ENCODE data around the gene MT1B.

MT1B gene

DNA sequence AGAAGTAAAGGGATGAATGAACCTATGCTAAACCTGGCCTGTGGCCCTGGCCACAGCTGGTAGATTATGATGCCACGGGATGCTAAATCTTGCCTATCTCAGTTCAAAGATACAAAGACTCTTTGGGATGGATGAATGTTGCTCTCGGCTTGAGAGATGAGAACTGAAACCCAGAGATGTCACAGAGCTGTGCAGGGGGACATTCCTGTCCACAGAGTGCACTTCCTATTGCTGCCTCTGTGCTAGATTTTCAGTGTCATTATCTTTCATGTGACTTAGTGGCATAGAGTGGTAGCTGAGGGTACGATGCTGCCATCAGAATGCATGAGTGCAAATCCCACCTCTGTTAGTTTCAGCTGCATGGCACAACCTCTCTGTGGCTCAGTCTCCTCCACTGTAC, 21.6 kb upstream of the MT1B start:
- no peaks in the 10 kb centered on the region for H3K4me1 ChIP-seq (ENCODE audit: insufficient read depth, low read length)
- no peak overlapping the region for H3K27ac ChIP-seq (ENCODE audit: low read length)
- H3K4me2 ChIP-seq (ENCODE audit: insufficient read depth, low read length): no peak overlapping the region
- no peak overlapping the region for H3K4me3 ChIP-seq (ENCODE audit: low read depth in 1 of 2, low read length in 2 of 2)
- H3K36me3 ChIP-seq (ENCODE audit: insufficient read depth, low read length): no peaks in the 10 kb centered on the region
- no peaks in the 10 kb centered on the region for H3K9me3 ChIP-seq (ENCODE audit: insufficient read depth, low read length, severe bottlenecking)
- H4K20me1 ChIP-seq (ENCODE audit: insufficient read depth, low read length): no peaks in the 10 kb centered on the region
- no peak for DNase-seq
- H3K9ac ChIP-seq (ENCODE audit: low read depth, low read length): no peak overlapping the region
- peak; percentile 35; the same call in 2 of the 3 replicates for ATAC-seq (ENCODE audit: insufficient read depth, low read depth)
- H3K79me2 ChIP-seq (ENCODE audit: insufficient read depth, low read length): no peaks in the 10 kb centered on the region
- TF ChIP-seq EZH2 (IDR thresholded peaks at IDR 0.05; ENCODE audit: borderline replicate concordance, low read depth, low read length, severe bottlenecking): no peak
- no peak for TF ChIP-seq CTCF (IDR thresholded peaks at IDR 0.05; ENCODE audit: borderline replicate concordance, extremely low read depth, low read length, poor library complexity, severe bottlenecking)
- no peak overlapping the region for H2AFZ ChIP-seq (ENCODE audit: low read depth, low read length)
- H3K27me3 ChIP-seq (ENCODE audit: insufficient read depth, low read length, poor library complexity): peaks cover 26% of the 10 kb centered on the region

GRCh38 chr16:56631197-56631596, 20.5 kb upstream of the MT1B start:
- Histone ChIP-seq H3K9me3 (ENCODE audit: insufficient read depth, low read length, severe bottlenecking) (no peaks in the 10 kb centered on the region), H3K27ac (ENCODE audit: low read length) (no peak overlapping the region), H2AFZ (ENCODE audit: low read depth, low read length) (no peak overlapping the region), H3K9ac (ENCODE audit: low read depth, low read length) (no peak overlapping the region), H3K4me1 (ENCODE audit: insufficient read depth, low read length) (no peaks in the 10 kb centered on the region), H3K4me3 (ENCODE audit: low read depth in 1 of 2, low read length in 2 of 2) (no peak overlapping the region), H4K20me1 (ENCODE audit: insufficient read depth, low read length) (no peaks in the 10 kb centered on the region), H3K79me2 (ENCODE audit: insufficient read depth, low read length) (no peaks in the 10 kb centered on the region), H3K36me3 (ENCODE audit: insufficient read depth, low read length) (no peaks in the 10 kb centered on the region), H3K27me3 (ENCODE audit: insufficient read depth, low read length, poor library complexity) (peaks cover 25% of the 10 kb centered on the region), H3K4me2 (ENCODE audit: insufficient read depth, low read length) (no peak overlapping the region)
- no peak for TF ChIP-seq CTCF (IDR thresholded peaks at IDR 0.05; ENCODE audit: borderline replicate concordance, extremely low read depth, low read length, poor library complexity, severe bottlenecking)
- no peak for TF ChIP-seq EZH2 (IDR thresholded peaks at IDR 0.05; ENCODE audit: borderline replicate concordance, low read depth, low read length, severe bottlenecking)
- no peak for ATAC-seq (ENCODE audit: insufficient read depth, low read depth)
- no peak for DNase-seq

DNA sequence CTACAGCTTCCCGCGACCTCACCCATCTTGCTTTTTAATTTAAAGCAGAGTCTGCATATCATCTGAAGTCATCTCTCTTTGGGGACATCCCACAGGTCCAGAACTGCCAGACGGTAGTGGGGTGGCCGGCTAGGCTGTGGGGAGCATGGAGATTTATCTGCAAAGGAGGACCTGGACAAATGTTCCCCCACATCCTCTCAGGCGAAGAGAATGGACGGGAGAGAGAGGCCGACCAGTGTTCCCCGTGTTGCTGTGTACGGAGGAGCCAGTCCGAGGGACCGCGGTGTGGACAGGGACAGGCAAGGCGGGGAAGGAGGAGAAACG, 19.9 kb upstream of the MT1B start:
- no peaks in the 10 kb centered on the region for H4K20me1 ChIP-seq (ENCODE audit: insufficient read depth, low read length)
- no peak overlapping the region for H3K27ac ChIP-seq (ENCODE audit: low read length)
- H3K27me3 ChIP-seq (ENCODE audit: insufficient read depth, low read length, poor library complexity): peaks cover 26% of the 10 kb centered on the region
- TF ChIP-seq CTCF (IDR thresholded peaks at IDR 0.05; ENCODE audit: borderline replicate concordance, extremely low read depth, low read length, poor library complexity, severe bottlenecking) (no peak), EZH2 (IDR thresholded peaks at IDR 0.05; ENCODE audit: borderline replicate concordance, low read depth, low read length, severe bottlenecking) (no peak)
- H3K4me3 ChIP-seq (ENCODE audit: low read depth in 1 of 2, low read length in 2 of 2): no peak overlapping the region
- no peaks in the 10 kb centered on the region for H3K79me2 ChIP-seq (ENCODE audit: insufficient read depth, low read length)
- H3K36me3 ChIP-seq (ENCODE audit: insufficient read depth, low read length): no peaks in the 10 kb centered on the region
- H3K4me2 ChIP-seq (ENCODE audit: insufficient read depth, low read length): no peak overlapping the region
- DNase-seq: no peak
- H3K4me1 ChIP-seq (ENCODE audit: insufficient read depth, low read length): no peaks in the 10 kb centered on the region
- H3K9me3 ChIP-seq (ENCODE audit: insufficient read depth, low read length, severe bottlenecking): no peaks in the 10 kb centered on the region
- H3K9ac ChIP-seq (ENCODE audit: low read depth, low read length): no peak overlapping the region
- no peak for ATAC-seq (ENCODE audit: insufficient read depth, low read depth)
- H2AFZ ChIP-seq (ENCODE audit: low read depth, low read length): no peak overlapping the region
